ENCODE measurements around the gene RASA1.

Gene RASA1

GRCh38 chr5:87361536-87362213 is 94.0 kb downstream of the RASA1 start:
- no peak for DNase-seq

- DNase-seq: no peak
Observed at GRCh38 chr5:87367243-87367642, 99.6 kb downstream of the RASA1 start.

DNA sequence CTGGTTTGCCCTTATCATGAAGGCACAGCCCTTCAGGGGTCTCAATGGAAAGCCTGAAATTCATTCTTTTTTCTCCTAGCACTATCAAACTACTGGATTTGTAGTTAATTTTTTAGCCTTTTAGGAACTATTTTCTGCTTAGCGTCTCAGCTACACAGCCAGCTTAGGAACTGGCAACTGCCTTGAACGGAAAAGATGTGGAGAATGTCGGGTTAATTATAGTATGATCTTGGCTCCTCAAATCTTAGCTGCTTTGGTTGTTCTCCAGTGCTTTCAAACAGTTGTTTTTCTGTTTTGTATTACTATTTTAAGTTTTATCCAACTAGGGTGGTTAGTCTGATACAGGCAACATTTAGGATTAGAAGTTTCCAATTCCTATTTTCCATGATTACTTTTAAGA is 100.9 kb downstream of the RASA1 start:
- DNase-seq: no peak

GRCh38 chr5:87369431-87369830 is 101.7 kb downstream of the RASA1 start:
- no peak for DNase-seq

- no peak for DNase-seq
Observed at GRCh38 chr5:87372705-87373104, 105.0 kb downstream of the RASA1 start.

DNA sequence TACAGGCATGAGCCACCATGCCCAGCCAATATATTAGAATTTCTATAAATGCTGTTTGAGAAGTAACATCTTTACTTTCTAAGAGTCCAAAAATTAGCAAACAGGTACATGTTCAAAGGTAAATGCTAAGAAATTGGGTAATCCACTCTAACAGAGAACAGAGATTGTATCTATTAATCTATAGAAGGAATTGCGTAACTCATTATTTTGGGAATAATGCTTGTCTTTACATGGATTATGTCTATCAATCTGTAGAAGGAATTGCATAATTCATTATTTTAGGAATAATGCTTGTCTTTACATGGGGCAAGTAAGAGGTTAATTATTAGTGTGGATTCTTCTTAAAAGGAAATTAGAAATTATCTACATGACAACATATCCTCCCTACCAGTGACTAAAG is 114.5 kb downstream of the RASA1 start:
- no peak for DNase-seq

- DNase-seq: no peak
Observed at GRCh38 chr5:87383216-87383615, 115.5 kb downstream of the RASA1 start.

GRCh38 chr5:87385802-87386201 is 118.1 kb downstream of the RASA1 start:
- DNase-seq: no peak

- no peak for DNase-seq
Observed at GRCh38 chr5:87388129-87388528, 120.4 kb downstream of the RASA1 start.

- no peak for DNase-seq
Observed at GRCh38 chr5:87389296-87390034, 121.8 kb downstream of the RASA1 start.

DNA sequence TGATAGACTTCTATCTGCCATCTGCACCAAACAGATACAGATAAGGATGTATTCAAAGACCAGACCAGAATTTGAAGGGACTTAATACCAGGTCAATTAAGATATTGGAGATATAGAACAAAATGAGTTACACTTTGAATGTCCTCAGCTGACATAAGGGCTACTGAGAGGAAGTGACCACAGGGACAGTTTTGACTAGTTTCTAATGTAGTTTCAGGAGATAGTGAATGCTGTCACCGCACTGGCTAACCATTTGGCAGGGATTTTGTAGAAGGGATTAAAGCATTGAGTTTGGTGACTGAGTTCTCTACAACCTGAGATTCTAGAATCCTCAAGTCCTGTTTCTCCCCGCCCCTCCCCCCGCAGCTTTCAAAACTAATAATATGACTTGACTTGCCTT is 122.4 kb downstream of the RASA1 start:
- no peak for DNase-seq

- DNase-seq: no peak
Observed at GRCh38 chr5:87390576-87391199, 123.0 kb downstream of the RASA1 start.

GRCh38 chr5:87392170-87392569 is 124.5 kb downstream of the RASA1 start:
- no peak for DNase-seq

- DNase-seq: no peak
Observed at GRCh38 chr5:87392801-87393200, 125.1 kb downstream of the RASA1 start.

- no peak for DNase-seq
Observed at GRCh38 chr5:87393331-87393730, 125.6 kb downstream of the RASA1 start.

DNA sequence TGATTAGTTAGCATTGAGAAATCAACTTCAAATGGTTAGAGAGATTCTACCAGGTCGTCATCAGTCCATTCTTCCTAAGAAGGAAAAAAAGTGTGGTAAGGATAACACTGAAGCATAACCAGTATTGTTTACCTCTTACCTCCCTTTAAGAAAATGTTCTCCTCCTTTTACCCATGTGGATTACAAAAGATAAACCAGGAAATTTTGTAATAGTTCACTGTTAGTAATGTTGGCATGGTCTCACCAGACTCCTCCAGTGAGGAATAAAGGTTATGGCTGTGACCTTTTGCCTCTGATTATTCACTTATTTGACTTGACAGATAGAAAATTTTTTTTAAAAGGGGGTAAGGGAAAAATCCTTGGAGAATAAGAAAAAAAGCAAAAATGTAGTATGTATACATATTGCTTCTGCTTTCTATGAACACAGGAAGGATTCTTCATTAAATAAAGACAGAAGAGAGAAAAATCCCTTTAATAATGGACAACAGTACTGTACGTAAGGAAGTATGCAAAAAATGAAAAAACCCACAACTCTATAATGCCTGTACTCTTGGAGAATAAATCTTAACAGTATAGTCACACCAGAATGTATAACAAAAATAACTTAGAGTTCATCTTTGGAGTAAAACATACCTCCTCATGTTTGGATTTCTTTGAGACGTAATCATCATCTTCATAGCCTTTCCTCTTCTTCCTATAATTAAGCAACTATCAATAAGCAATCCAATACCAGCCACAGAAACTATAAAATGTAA is 126.9 kb downstream of the RASA1 start:
- DNase-seq: no peak

GRCh38 chr5:87398981-87399614 is 131.4 kb downstream of the RASA1 start:
- no peak for DNase-seq

DNA sequence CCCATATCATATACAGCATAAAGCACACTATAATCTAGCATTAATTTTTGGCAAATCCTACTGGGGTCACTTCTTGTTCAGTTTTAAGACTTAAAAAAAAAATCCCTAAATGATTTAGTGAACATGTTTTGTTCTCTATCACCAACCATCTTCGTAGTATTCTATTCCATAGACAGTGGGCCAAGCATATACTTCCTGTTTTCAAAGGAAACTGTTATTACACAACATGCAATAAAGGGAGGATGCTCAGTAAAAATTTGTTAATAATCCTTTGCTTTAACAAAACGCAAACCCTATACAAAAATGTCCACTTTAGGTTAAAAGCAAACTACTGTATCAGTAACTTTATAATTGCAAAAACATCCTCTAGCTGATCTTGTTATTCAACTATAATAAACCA is 132.0 kb downstream of the RASA1 start:
- no peak for DNase-seq

GRCh38 chr5:87400305-87400899 is 132.7 kb downstream of the RASA1 start:
- DNase-seq: no peak

- no peak for DNase-seq
Observed at GRCh38 chr5:87401626-87402025, 133.9 kb downstream of the RASA1 start.

DNA sequence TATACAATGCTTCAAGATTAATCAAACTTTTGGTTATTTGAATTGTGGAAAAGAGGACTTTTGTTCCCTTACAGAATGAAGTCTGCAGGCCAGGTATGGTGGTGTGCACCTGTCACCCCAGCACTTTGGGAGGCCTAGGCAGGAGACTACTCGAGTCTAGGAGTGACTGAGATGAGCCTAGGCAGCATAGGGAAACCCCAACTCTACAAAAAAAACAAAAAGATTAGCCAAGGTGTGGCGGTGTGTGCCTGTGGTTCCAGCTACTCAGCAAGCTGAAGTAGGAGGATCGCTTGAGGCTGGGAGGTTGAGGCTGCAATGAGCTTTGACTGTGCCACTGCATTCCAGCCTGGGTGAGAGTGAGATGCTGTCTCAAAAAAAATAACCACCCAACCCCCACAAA is 135.7 kb downstream of the RASA1 start:
- no peak for DNase-seq

GRCh38 chr5:87403899-87404298 is 136.2 kb downstream of the RASA1 start:
- no peak for DNase-seq

- no peak for DNase-seq
Observed at GRCh38 chr5:87404359-87404758, 136.7 kb downstream of the RASA1 start.

All from activated T-cell treated with anti-CD3 and anti-CD28 coated beads for 4 hours (primary cell).